Cardiac ventricle fibroblast (primary cell): ENCODE data around the gene ARHGEF9. TPM values are rescaled to one million over a fixed set of nuclear protein-coding genes. Genes with fewer than 3 reads are reported as not detected.

Experiments used
- total RNA-seq: library from RNA; depleted of rRNA; stranded (reverse); fragments of >200 nt; gene quantifications from 2 replicates; pipeline ENCODE4 v1.2.3, GENCODE V29; 2015

ARHGEF9 gene
- total RNA-seq = 8.9 and 10.5 TPM in 2 replicates

DNA sequence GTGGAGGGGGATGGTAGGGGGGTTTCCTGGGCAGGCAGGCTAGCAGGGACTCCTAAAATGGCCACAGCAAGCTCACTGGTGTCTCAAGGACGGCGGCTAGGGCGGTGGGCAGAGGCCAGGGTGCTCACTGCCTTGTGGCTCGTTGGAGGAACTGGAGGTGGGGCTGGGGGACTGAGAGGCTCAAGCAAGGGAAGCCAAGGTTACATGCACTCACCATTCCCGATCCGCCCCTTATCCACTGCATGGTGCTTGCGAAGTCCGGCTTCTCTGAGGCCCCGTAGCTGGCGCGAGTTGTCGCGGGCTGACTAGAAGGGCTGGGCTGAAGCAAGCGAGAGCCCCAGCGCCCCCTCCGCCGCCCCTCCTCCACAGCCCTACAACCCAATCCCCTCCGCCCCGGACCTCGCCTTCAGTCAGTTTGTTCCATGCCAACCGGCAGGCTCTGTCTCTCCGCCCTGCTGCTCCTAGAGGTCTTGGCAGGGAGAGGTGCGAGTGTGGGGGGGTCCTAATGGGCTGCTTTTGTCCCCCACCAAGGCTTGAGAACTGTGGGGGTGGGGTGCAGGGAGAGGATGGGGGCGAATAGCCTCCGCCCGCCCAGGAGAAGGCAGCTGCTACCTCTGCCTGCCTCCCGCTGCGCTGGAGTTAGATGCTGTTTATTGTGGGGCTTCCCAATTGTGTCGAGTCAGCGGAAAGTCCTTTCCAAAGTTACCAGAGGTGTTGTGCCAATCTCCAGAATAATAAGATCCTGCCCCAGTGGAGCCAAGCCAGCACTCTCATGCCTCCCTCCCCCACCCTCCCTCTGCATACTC lies at the start of gene ARHGEF9:
Gene ARHGEF9, minus strand, starts transcription at position 313 of the 806 bp plus-strand sequence. Its CDS starts 69 bp downstream, at position 244.

